Activated naive CD4-positive, alpha-beta T cell treated with anti-CD3 and anti-CD28 coated beads, Interleukin-2, amount 10 ng/mL, durations not matched to agents 5 hours and 36 hours (primary cell): Measurements from ENCODE around the gene GSKIP. TPM values are rescaled to one million over a fixed set of nuclear protein-coding genes. Genes with fewer than 3 reads are reported as not detected.

Experiments
- total RNA-seq, 2 experiments: library from RNA; stranded (reverse); gene quantifications; one replicate each; pipeline ENCODE4 v1.2.3, GENCODE V29; 2021

The GSKIP gene
- total RNA-seq = 10 to 100 TPM; 23.3 to 25.1 TPM

GRCh38 chr14:96362965-96363750, at the start of gene GSKIP, which contains the start of gene ATG2B:
Gene GSKIP, plus strand, starts transcription at chr14:96363526. Its CDS starts 18,722 bp downstream, at chr14:96382248.
Gene ATG2B, minus strand, starts transcription at chr14:96363341. Its CDS starts 365 bp downstream, at chr14:96362976.

Other genes starting within 250 kb of the GSKIP start
- gene BDKRB2, start 158.7 kb upstream of the GSKIP start, total RNA-seq = not detected
- not detected for gene BDKRB1, start 107.3 kb upstream of the GSKIP start, total RNA-seq
- gene ATG2B, start 185 bp upstream of the GSKIP start, total RNA-seq = 10 to 100 TPM; 16.2 to 17.6 TPM
- gene AK7, start 28.6 kb downstream of the GSKIP start, total RNA-seq = under 1 TPM; 0.33 to 0.48 TPM
- gene PAPOLA, start 138.9 kb downstream of the GSKIP start, total RNA-seq = 100 to 1,000 TPM; 151 to 163 TPM